ENCODE measurements around the gene POLG2.

POLG2 gene

DNA sequence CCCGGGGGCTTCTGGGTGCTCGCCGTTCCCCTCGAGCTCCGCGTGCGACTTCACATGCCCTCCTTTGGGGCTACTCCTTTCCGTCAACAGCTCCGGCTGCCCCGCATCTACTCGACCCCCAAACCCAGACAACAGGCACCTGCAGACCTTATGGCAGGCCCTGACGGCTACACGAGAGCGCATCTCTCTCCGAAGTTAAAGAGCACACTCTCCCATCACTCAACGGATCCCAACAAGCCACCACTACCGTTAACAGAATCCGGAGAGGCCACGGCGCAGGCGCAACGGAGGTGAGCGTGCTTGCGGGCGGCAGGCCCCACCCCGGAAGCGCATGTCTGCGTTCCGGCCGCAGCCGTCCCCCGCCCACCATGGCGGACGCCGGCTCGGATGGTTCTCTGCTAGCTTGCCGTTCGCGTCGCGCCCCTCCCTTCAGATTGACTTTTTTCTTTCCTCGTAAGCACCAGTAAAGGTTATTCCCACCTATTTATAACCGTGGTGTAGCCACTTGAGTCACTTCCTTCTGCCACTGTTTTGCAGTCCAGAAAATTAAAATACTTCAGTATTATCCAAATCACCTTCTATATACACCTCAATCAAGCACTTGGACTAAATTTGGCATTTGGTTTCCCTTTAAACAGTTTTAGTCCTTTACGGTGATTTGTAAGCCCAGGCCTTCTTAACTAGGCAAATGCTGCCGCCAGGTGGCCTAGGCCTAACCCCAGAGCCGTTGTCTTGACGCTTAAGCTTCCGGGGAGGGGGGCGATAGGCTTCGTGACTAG is at the start of gene POLG2:
Gene POLG2, minus strand, starts transcription at position 269 of the 779 bp plus-strand sequence. Its CDS starts 86 bp downstream, at position 183.
- in situ Hi-C loops (cut with MboI; ENCODE audit: low pct_unique_long_range_greater_than_20kb, low sequenced_read_pairs, unreplicated experiment) = no loop called here
- peak; percentile 89 for DNase-seq (ENCODE audit: low spot score)
- TF ChIP-seq, protein P1, sequence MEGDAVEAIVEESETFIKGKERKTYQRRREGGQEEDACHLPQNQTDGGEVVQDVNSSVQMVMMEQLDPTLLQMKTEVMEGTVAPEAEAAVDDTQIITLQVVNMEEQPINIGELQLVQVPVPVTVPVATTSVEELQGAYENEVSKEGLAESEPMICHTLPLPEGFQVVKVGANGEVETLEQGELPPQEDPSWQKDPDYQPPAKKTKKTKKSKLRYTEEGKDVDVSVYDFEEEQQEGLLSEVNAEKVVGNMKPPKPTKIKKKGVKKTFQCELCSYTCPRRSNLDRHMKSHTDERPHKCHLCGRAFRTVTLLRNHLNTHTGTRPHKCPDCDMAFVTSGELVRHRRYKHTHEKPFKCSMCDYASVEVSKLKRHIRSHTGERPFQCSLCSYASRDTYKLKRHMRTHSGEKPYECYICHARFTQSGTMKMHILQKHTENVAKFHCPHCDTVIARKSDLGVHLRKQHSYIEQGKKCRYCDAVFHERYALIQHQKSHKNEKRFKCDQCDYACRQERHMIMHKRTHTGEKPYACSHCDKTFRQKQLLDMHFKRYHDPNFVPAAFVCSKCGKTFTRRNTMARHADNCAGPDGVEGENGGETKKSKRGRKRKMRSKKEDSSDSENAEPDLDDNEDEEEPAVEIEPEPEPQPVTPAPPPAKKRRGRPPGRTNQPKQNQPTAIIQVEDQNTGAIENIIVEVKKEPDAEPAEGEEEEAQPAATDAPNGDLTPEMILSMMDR (IDR thresholded peaks at IDR 0.05; ENCODE audit: extremely low read depth, insufficient read depth, missing control alignments) = peak; percentile 54

DNA sequence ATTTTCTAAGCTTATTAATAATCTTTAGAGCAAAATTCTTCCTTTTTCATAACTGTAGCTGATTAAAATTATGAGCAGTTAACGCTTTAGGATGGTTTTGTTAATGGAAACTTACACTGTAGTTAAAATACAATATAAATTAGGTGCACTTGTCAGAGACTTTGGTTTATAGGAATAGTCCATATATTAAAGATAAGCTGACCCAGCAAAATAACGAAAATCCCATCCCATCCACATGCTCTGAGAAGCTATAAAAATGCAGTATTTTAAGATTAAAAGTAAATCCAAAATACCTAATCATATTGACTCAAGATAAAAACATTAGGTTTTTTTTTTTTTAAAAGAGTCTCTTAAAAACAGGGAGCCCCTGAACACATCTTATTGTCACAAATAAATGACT is 47.9 kb upstream of the POLG2 start:
- DNase-seq (ENCODE audit: low spot score) = no peak
- in situ Hi-C loops (cut with MboI; ENCODE audit: low pct_unique_long_range_greater_than_20kb, low sequenced_read_pairs, unreplicated experiment) = no loop called here
- TF ChIP-seq, protein P1 (IDR thresholded peaks at IDR 0.05; ENCODE audit: extremely low read depth, insufficient read depth, missing control alignments) = no peak

DNA sequence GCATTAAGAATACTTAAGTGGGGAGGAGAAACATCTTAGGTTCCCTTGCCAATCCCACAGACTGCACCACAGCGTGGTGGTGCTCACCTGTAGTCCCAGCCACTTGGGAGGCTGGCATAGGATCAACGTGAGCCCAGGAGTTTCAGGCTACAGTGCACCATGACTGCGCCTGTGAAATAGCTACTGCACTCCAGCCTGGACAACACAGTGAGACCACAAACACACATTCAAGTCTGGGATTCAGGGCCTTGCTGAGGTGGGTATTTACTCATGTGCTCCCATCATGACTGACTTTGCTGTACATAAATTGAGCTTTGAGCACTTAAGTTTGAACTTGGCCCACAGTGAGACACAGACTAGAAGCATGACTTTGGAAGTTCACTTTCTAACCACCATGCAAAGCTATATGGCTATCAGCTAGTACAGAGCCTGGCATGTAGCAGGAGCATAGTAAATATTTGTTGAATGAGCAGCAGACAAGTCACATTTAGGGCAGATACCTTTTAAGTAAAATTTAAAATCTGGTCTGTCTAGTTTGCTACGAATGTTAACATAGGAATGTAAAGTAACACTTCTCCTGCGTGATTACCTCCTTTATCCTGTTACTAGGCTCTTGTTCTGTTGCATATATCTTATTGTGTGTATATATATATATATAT is 43.4 kb upstream of the POLG2 start:
- TF ChIP-seq, protein P1 (IDR thresholded peaks at IDR 0.05; ENCODE audit: extremely low read depth, insufficient read depth, missing control alignments) = no peak
- in situ Hi-C loops (cut with MboI; ENCODE audit: low pct_unique_long_range_greater_than_20kb, low sequenced_read_pairs, unreplicated experiment) = no loop called here
- no peak for DNase-seq (ENCODE audit: low spot score)

DNA sequence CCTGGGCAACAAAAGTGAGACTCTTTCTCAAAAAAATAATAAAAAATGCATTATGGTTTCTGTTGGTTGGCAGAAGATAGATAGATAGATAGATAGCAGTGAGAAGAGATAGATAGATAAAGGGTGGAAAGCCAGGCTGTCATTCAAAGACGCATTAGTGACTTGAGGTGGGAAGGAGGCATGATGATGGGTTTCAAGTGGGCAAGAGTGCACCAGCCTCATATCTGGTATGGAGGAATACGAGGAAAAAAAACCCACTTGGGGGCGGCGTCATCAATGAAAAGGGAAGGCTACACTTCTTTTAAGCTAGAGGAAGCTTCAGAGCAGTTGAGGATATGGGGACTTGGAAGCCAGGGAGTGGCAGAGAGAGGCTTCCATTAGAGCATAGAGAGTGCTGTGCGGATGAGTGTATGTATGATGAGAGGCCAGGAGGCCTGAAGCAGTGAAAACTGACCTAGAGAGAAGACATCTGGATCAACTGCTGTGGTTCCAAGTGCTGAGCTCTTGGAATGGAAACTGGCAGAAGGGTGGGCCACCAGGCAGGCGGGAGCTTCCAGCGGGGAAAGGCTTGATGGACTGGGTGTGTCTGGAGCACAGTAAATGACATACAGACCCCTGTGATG is 41.8 kb upstream of the POLG2 start:
- in situ Hi-C loops (cut with MboI; ENCODE audit: low pct_unique_long_range_greater_than_20kb, low sequenced_read_pairs, unreplicated experiment) = no loop called here
- TF ChIP-seq, protein P1 (IDR thresholded peaks at IDR 0.05; ENCODE audit: extremely low read depth, insufficient read depth, missing control alignments) = no peak
- no peak for DNase-seq (ENCODE audit: low spot score)

DNA sequence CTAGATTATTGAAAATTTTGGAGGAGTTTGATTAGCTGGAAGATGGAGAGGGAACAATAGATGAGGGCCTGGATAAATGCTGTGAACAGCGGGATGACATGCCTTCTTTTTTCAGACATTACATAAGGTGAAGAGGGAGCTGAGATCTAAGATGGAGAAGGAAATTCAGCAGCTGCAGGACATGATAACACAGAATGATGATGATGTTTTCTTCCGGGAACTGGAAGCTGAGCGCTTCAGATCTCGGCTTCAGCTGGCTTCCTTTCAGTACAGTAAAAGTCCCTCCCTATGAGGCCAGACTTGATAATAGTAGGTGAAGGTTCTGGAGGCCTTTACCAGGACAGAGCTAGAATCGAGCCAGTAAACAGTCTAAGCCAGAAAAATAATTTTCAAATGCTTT is 40.6 kb upstream of the POLG2 start:
- in situ Hi-C loops (cut with MboI; ENCODE audit: low pct_unique_long_range_greater_than_20kb, low sequenced_read_pairs, unreplicated experiment) = no loop called here
- TF ChIP-seq, protein P1 (IDR thresholded peaks at IDR 0.05; ENCODE audit: extremely low read depth, insufficient read depth, missing control alignments) = no peak
- no peak for DNase-seq (ENCODE audit: low spot score)

DNA sequence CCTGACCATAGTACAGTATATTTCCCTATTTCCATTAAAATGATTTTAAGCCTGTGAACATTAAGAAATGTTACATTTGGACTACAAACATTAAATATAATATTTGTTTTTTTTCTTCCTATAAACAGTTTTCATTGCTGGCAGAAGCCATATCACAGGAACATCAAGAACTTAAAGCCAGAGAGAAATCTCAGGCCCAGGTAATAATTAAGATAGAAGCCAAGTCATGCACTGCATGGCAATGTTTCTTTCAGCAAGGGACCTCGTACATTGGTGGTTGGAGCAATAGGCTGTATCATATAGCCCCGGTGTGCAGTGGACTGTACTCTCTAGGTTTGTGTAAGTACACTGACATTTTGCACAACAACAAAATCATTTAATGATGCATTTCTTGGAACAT is 40.1 kb upstream of the POLG2 start:
- TF ChIP-seq, protein P1 (IDR thresholded peaks at IDR 0.05; ENCODE audit: extremely low read depth, insufficient read depth, missing control alignments) = no peak
- in situ Hi-C loops (cut with MboI; ENCODE audit: low pct_unique_long_range_greater_than_20kb, low sequenced_read_pairs, unreplicated experiment) = no loop called here
- DNase-seq (ENCODE audit: low spot score) = no peak

Measured in GM13977 (cell line).